COLO668 (cell line): ENCODE measurements around the gene FAM234A.
"Not testable (repeated sequence)": the region's sequence is repeated elsewhere in the genome, so short reads cannot be mapped to it uniquely, and the experiment has no call there.

ENCODE experiments used
- DNase-seq: peaks from one replicate; lab custom pipeline; 2025; ENCODE audit not compliant: unreplicated experiment; lab: John Stamatoyannopoulos, UW

Gene FAM234A

GRCh38 chr16:264440-264951 lies 29.9 kb downstream of the FAM234A start:
- DNase-seq, result no peak

DNA sequence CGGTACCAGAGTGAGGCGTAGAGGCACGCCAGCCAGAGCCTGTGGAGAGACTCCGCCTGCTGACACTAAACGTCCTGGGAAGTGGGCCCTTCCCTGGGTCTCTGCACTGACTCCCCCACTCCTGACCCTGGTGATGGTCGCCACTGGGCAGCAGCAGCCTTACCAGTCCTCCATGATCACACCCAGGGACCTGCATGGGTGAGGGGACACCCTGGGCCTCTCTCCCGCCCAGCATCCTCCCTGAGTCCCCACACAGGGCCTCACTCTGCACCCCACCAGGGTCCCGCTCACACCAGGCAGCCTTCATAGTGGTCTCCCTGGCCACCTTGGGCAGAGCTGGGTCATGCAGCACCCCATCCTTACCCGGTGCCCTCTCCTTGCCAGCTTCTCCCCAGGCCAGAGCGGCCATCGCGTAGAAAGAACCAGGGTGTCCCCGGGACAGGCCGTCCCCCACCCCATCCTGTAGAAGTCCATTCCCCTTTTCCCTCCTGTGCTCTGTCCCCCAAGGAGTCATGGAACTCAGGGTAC lies 30.4 kb downstream of the FAM234A start:
- DNase-seq, result no peak

DNA sequence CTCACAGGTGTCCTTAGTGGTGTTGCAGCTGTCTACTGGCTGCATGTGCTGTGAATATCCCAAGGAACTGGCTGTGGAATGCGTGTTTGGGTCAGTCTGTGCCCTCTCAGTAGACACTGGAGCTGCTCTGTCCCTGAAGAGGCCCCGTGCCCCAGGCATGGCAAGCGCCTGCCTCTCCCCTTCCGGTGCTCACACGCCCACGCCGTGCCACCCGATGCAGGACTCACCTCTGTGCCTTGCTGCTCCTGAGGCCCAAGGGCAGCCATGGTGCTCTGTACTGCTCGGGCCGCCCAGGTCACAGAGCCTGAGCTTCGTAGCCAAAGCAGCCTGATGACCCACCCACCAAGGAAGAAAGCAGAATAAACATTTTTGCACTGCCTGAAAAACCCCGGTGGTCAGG lies 31.1 kb downstream of the FAM234A start:
- DNase-seq, result no peak

DNA sequence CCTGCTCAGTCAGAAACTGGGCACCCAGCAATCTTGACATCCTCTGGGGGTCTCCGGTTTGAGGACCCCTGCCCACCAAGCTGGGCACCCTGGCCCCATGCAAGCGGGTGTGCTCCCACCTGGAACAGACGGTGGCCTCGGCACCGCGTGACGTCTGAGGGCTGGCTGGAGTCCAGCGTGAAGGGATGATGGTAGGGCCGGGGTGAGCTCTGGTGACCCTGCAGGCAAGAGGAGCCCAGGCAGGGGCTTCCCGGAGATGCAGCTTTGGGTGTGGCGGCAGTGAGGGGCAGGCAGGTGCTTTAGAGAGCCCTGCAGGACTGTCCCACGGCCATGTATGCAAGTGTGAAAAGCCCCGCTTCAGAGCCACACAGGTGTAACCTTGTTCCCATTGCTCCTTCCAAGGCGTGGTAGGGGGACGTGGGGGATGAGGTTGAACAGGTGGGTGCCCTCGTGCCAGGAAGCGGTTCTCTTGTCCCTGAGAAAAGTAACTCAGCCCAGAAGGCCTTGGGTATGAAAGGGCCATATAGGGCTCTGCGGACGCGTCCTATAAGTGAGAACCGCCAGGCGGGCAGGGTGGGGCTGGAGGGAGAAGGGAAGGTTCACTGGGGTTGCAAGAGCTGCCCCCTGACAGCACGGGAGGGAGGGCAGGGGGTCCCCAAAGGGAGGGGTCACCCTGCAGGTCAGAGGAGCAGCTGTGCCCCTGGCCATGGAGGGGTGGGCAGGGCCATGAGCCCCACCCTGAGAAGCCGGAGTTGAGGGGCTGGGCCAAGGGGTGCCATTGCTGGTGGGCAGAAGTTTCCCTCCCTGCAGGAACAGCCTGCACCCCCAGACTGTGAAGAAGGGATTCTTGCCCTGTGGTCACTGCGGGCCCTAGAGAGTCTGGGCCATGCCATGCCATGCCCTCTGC lies 31.9 kb downstream of the FAM234A start:
- DNase-seq, result no peak

DNA sequence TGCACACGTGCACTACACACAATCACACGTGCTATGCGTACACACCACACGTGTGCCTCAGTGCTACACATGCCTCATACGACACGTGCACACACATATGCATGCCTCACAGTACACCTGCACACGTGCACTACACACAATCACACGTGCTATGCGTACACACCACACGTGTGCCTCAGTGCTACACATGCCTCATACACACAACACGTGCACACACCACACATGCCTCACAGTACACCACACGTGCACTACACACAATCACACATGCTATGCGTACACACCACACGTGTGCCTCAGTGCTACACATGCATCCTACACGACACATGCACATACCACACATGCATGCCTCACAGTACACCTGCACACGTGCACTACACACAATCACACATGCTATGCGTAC lies 32.9 kb downstream of the FAM234A start:
- not testable (repeated sequence) for DNase-seq

DNA sequence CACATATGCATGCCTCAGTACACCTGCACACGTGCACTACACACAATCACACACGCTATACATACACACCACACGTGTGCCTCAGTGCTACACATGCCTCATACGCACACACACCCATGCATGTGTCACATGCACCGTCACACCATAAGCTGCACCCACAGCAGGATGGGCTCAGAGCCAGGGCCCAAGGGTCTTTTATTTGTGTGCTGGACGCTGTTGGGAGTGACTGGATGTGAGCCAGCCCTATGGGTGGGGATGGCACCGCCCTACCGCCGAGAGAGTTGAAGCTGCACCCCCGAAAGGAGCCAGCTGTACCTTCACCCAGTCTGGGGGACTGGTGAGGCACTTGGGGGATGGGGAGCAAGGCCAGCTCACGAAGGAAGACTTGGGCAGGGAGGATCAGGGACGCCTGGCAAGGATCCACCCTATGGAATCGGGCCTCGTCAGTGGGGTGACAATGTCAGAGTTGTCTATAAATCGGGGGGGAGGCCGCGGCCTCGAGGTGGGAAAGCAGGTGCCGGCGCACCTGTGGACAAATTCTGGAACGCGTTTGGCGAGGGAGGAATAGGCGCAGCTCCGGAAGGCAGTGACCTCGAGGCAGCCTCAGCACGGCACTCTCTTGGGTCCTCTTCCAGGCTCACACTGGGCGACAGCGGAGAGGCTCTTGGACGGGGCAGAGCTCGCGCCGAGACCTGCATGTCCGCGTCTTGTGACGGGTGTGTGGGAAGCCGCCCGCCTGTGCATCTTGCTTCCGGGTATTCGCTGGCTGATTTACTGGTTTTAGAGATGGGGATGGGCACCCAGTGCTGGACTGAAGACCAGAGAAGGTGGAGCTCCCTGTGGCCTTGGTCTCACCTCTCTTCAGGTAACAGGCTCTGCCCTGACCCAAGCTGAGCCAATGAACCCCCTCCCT lies 33.8 kb downstream of the FAM234A start:
- peak; percentile 22 for DNase-seq

GRCh38 chr16:269061-269796 lies 34.6 kb downstream of the FAM234A start:
- DNase-seq, result no peak

GRCh38 chr16:270381-271255 lies 36.0 kb downstream of the FAM234A start:
- DNase-seq, result no peak

- DNase-seq, result peak; percentile 20
Observed at GRCh38 chr16:272633-273546, 38.3 kb downstream of the FAM234A start.

DNA sequence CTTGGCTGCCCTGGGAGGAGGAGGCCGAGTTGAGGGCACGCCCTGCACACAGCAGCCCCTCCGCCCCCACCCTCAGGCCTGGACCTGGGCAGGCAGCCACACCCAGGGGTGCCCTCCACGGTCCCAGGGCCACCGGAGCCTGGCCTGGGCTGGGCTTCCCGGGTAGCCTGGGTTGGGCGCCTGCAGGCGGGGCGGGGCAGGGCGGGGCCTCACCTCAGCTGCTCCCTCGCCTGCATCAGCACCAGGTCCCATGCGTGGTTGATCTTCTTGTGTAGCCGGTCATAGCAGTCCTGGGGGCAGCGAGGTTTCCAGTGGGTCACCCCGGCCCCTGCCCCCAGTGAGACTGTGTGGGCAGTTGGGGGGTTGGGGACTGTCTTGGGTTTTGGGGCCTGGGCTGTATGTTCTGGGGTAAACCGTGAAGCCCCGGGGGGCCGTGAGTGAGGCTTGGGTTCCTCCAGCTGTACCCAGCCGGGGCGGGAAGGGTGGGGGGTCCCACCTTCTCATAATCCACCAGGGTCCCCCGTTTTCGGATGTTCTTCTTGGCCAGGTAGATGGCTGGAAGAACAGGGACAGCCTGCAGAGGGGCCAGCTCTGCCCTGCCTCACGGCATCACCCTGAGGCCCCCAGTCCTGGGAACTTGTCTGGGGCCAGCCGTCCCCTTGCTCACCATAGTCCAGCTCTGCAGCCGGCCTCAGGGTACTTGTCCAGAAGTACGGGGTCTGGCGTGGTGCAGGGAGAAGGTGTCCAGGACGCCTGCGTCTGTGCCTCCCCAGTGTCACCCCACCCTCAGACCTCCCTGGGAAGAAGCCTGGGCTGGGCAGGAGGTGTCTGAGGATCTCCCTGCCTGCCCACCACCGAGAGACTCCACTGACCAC lies 39.2 kb downstream of the FAM234A start:
- peak; percentile 21 for DNase-seq

GRCh38 chr16:275041-275641 lies 40.5 kb downstream of the FAM234A start:
- peak; percentile 30 for DNase-seq

- no peak for DNase-seq
Observed at GRCh38 chr16:275786-276232, 41.2 kb downstream of the FAM234A start, which contains the start of gene RGS11. Gene RGS11, minus strand, starts transcription at chr16:275944. Its CDS starts 33 bp downstream, at chr16:275911.

GRCh38 chr16:276426-277077 lies 41.9 kb downstream of the FAM234A start:
- no peak for DNase-seq

DNA sequence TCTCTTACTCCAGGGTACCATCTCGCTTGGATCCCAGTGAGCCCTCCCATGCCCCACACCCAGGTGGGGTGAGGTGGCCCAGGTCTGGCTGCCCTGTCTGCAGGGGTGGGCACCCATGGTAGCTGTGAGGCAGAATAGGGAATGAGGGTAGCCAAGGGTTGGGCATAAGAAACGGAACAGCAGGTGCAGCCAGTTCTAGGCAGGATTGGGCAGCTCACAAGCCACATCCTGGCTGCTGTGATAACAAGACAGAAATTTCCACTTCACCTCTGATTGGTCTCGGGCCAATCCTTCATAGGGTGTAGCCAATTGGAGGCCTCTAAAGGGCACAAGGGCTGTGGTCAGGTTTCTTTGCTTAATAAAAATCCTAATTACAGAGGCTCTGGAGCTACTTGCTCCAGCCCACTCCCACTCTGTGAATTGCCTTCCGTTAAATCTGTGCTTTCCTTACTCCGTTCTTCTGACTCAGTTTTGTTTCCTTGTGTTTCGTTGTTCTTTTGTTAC lies 44.3 kb downstream of the FAM234A start:
- DNase-seq, result peak; percentile 42

DNA sequence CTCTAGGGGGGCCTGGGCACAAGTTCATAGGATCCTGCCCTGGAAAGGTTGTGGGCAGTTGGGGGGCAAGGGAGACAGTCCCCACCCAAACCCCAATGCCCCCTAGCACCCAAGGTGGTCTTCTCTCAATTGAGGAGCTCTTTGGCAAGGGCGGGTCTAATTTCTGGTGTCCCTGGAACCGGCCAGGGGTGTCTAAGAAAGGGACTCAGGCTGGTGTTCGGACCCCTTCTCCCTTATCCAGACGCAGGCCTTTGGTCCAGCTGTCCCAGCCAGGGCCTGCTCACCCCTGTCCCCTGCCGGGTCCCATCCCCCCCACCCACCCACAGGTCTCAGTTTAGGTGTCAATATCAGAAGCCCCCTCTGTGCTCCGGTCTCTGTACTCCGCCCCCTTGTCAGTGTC lies 44.9 kb downstream of the FAM234A start:
- DNase-seq, result no peak

GRCh38 chr16:280005-280460 lies 45.4 kb downstream of the FAM234A start:
- no peak for DNase-seq
